ENCODE data around the gene MED13. TPM values are rescaled to one million over a fixed set of nuclear protein-coding genes. Genes with fewer than 3 reads are reported as not detected.
"Not testable (repeated sequence)": the region's sequence is repeated elsewhere in the genome, so short reads cannot be mapped to it uniquely, and the experiment has no call there.

The MED13 gene
- total and polyA plus RNA-seq, 11 donors, result 5.6 to 59.1 (median 38.9) TPM

DNA sequence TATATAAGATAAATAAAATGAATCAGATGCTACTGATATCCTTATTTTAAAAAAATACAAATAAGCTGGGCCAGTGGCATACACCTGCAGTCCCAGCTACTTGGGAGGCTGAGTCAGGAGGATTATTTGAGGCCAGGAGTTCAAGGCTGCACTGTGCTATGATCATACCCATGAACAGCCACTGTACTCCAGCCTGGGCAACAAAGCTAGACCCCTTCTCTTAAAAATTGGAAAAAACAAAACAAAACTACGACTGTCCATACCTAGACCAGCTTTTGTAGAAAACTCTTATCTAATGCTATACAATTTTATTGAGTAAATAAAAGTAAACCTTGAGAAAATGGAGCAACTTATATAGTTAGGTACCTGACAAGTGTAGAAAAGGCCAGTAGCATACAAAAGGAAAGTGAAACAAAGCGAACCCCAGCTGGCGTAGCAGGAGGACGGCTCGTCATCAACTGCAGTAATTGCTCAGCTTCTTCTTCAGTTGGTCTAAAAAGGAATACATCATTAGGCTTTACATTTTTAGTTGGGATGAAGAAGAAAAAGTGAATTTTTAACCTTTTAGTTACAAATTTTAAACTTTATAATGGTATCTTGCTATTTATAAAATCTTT, 160.9 kb downstream of the MED13 start:
- no peak for ATAC-seq
- no peak for DNase-seq
- Histone ChIP-seq H3K27ac (no peak overlapping the region), H3K4me3 (no peak overlapping the region), H3K36me3 (peaks cover 0 to 100% (median 85%) of the 10 kb centered on the region in 9 donors), H3K9me3 (no peaks in the 10 kb centered on the region), H3K27me3 (no peaks in the 10 kb centered on the region), H3K4me1 (no peaks in the 10 kb centered on the region)
- no peak for TF ChIP-seq POLR2A (IDR thresholded peaks at IDR 0.05)
- TF ChIP-seq, protein P1, sequence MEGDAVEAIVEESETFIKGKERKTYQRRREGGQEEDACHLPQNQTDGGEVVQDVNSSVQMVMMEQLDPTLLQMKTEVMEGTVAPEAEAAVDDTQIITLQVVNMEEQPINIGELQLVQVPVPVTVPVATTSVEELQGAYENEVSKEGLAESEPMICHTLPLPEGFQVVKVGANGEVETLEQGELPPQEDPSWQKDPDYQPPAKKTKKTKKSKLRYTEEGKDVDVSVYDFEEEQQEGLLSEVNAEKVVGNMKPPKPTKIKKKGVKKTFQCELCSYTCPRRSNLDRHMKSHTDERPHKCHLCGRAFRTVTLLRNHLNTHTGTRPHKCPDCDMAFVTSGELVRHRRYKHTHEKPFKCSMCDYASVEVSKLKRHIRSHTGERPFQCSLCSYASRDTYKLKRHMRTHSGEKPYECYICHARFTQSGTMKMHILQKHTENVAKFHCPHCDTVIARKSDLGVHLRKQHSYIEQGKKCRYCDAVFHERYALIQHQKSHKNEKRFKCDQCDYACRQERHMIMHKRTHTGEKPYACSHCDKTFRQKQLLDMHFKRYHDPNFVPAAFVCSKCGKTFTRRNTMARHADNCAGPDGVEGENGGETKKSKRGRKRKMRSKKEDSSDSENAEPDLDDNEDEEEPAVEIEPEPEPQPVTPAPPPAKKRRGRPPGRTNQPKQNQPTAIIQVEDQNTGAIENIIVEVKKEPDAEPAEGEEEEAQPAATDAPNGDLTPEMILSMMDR (IDR thresholded peaks at IDR 0.05), result no peak
- intact Hi-C loops (cut with DNase I), result loop anchor here in 1 of 10 donors (2.0 kb wide), 1 partner anchor 45 kb away; no protein-coding TSS in a partner anchor
- WGBS, 4 donors, result 91 to 95% (median 95%) methylated on average over 5 of the region's 5 CpGs

DNA sequence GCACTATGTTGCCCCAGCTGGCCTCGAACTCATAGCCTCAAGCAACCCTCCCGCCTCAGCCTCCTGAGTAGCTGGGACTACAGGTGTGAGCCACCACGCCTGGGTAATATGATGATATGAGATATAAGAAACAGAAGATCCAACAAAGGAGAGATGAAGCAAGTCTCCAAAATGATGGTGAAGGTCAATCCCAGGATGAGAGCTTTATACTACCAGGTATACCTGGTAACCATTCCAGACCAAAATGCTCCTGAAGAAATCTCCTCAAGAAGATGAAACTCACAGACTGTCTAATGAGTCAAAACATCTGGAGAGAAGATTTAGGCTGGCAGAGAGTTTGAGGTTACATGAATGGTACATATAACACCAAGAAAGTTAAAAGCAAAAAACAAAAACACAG, 161.8 kb downstream of the MED13 start:
- Histone ChIP-seq H3K27ac (no peak overlapping the region), H3K9me3 (no peaks in the 10 kb centered on the region), H3K4me1 (no peaks in the 10 kb centered on the region), H3K4me3 (no peak overlapping the region), H3K36me3 (peaks cover 0 to 99% (median 85%) of the 10 kb centered on the region in 9 donors), H3K27me3 (no peaks in the 10 kb centered on the region)
- ATAC-seq, result no peak
- no peak for DNase-seq
- 94 to 99% (median 98%) methylated on average over 3 of the region's 3 CpGs for WGBS, 4 donors
- intact Hi-C loops (cut with DNase I), result no loop called here
- TF ChIP-seq, protein P1 (IDR thresholded peaks at IDR 0.05), result no peak
- TF ChIP-seq POLR2A (IDR thresholded peaks at IDR 0.05), result no peak

DNA sequence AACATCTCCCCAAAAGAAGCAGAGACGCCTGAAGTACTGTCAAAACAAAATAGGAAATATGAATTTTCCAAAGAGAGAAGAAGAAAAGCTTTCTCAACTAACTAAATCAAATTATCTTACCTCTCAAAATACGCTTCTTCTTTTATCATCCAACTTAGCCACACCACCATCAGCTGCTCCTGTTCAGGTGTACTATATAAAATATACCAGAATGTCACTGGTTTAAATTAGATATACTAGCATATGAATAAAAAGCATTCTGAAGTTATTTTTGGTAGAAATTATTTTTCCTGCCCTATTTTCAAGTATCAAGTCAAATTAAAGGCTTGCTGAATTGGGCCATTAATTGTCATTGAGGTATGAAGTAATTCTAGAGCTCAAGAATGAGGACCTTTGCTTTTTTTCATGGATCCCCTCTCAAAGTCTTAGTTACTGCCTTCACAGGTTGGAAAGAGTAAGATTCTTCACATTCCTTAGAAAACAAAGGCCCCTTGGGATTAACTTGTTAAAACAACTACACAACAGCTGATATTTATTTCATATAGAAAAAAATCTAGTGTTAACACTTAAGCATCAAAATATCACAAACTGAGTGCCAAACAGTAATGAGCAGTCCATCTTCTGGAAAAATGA, 167.4 kb downstream of the MED13 start:
- intact Hi-C loops (cut with DNase I), result no loop called here
- Histone ChIP-seq H3K27me3 (no peaks in the 10 kb centered on the region), H3K36me3 (peaks cover 0 to 99% (median 90%) of the 10 kb centered on the region in 9 donors), H3K9me3 (no peaks in the 10 kb centered on the region), H3K27ac (no peak overlapping the region), H3K4me1 (no peaks in the 10 kb centered on the region), H3K4me3 (no peak overlapping the region)
- DNase-seq (no peak), ATAC-seq (no peak)
- no peak for TF ChIP-seq POLR2A (IDR thresholded peaks at IDR 0.05)
- TF ChIP-seq, protein P1 (IDR thresholded peaks at IDR 0.05), result no peak
- 92 to 96% (median 94%) methylated on average over 2 of the region's 2 CpGs for WGBS, 4 donors

DNA sequence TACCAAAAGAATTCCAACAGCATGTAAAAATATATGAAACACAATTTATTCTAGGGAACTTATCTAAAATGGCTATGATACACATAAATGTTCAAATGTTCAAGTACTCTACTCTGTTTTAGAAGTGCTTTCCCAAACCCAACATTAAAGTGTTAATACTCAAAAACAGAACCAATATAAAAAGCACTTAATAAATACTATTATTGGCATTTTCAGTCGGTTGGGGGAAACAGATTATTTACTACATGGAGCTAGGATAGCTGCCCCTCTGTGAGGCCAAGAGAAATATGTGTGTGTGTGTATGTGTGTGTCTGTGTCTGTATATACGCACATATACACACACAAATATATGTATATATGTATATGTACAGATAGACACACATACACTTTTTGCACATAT, 169.7 kb downstream of the MED13 start:
- no peak for TF ChIP-seq POLR2A (IDR thresholded peaks at IDR 0.05)
- TF ChIP-seq, protein P1 (IDR thresholded peaks at IDR 0.05), result no peak
- Histone ChIP-seq H3K36me3 (peaks cover 0 to 99% (median 92%) of the 10 kb centered on the region in 9 donors), H3K4me3 (no peak overlapping the region), H3K9me3 (no peaks in the 10 kb centered on the region), H3K4me1 (no peaks in the 10 kb centered on the region), H3K27me3 (no peaks in the 10 kb centered on the region), H3K27ac (no peak overlapping the region)
- DNase-seq, result no peak
- intact Hi-C loops (cut with DNase I), result no loop called here
- ATAC-seq, result no peak
- 60 to 85% (median 72%) methylated on average over 2 of the region's 2 CpGs for WGBS, 4 donors

DNA sequence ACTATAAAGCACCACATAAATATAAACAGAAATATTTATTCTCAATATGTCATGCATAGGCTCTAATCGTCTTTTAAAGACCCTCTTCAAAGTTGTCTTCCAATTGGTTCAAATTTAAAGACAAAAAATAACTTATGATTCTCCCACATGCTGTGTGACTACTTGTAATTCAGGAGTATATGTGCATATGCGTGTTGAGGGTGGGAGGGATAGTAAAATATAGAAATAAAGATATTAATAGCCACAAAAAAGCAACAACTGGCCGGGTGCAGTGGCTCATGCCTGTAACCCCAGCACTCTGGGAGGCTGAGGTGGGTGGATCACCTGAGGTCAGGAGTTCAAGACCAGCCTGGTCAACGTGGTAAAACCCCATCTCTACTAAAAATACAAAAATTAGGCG, 170.8 kb downstream of the MED13 start:
- H3K36me3 ChIP-seq, result peaks cover 0 to 99% (median 92%) of the 10 kb centered on the region in 9 donors
- ATAC-seq, result not testable (repeated sequence)

More for the DNA sequence above, 170.8 kb downstream of the MED13 start:
- DNase-seq; intact Hi-C loops (cut with DNase I); H3K9me3 ChIP-seq; H3K4me3 ChIP-seq; H3K27ac ChIP-seq; H3K27me3 ChIP-seq; H3K4me1 ChIP-seq: not testable (repeated sequence)
- WGBS, 4 donors, result 85 to 92% (median 87%) methylated on average over 5 of the region's 5 CpGs
